B cell (primary cell): ENCODE results near the gene CCDC70.

Source experiments
- EZH2 ChIP-seq: IDR thresholded peaks from 2 replicates; pipeline ENCODE4 v1.6.1; 2012; ENCODE audit warnings: borderline replicate concordance, low read depth, mild to moderate bottlenecking, moderate library complexity, low read length; ENCODE audit not compliant: insufficient read depth, poor library complexity, severe bottlenecking
- TF ChIP-seq, protein P1 (sequence below): fragments of 200-600 bp; IDR thresholded peaks from one replicate; pipeline ENCODE4 v1.8.0; 2022; ENCODE audit warnings: antibody characterized with exemption, mild to moderate bottlenecking

DNA sequence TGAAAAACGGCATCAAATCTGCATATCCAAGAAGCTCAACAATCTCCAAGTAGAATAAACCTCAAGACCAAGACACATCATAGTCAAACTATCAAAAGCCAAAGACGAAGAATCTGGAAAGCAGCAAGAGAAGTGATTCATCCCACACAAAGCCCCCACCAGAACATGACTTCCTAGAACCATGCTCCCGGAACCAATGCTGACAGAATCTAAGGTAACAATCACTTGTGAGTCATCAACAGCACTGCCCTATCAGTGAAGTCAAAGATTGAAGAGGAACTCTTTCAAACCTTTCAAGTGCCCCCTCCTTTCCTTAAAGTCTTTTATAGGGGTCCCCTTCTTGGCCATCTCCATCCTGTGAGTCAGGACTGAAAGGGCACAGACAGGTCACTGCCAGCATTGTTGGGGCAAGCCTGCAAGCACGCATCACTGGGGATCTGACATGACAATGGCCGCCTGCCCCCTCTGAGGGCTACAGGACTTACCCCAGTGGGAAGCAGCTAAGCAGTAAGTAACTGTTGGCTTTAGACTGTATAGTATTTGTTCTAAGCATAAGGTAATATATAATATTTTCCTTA, at the start of gene CCDC70:
- TF ChIP-seq, protein P1, sequence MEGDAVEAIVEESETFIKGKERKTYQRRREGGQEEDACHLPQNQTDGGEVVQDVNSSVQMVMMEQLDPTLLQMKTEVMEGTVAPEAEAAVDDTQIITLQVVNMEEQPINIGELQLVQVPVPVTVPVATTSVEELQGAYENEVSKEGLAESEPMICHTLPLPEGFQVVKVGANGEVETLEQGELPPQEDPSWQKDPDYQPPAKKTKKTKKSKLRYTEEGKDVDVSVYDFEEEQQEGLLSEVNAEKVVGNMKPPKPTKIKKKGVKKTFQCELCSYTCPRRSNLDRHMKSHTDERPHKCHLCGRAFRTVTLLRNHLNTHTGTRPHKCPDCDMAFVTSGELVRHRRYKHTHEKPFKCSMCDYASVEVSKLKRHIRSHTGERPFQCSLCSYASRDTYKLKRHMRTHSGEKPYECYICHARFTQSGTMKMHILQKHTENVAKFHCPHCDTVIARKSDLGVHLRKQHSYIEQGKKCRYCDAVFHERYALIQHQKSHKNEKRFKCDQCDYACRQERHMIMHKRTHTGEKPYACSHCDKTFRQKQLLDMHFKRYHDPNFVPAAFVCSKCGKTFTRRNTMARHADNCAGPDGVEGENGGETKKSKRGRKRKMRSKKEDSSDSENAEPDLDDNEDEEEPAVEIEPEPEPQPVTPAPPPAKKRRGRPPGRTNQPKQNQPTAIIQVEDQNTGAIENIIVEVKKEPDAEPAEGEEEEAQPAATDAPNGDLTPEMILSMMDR: no peak
- no peak for TF ChIP-seq EZH2
